Esophagus muscularis mucosa (tissue), 3 donors: ENCODE results near the gene GAMT.

Experiments used
- CTCF ChIP-seq, 3 experiments: fragments of 200-600 bp in 2 of 3; fragments of 450-650 bp in 1 of 3; sonication (generic) in 2 of 3; IDR thresholded peaks; one replicate each; pipeline ENCODE4 v1.5.1; 2017 to 2019; ENCODE audit warnings: antibody characterized with exemption in 3 of 3, mild to moderate bottlenecking in 2 of 3, moderate library complexity in 1 of 3
- POLR2AphosphoS5 ChIP-seq, 2 donors: sonication (generic); formaldehyde crosslinking; IDR thresholded peaks; one replicate each; pipeline ENCODE4 v1.6.1; 2017; ENCODE audit warnings: antibody characterized with exemption in 2 of 2

- TF ChIP-seq CTCF (IDR thresholded peaks at IDR 0.05) (no peak), POLR2AphosphoS5 (IDR thresholded peaks at IDR 0.05) (no peak)
Measured at GRCh38 chr19:1422360-1422759, 21.0 kb upstream of the GAMT start.
